ENCODE measurements around the gene PLN. TPM values are rescaled to one million over a fixed set of nuclear protein-coding genes. Genes with fewer than 3 reads are reported as not detected.

Gene PLN
- total RNA-seq, 4 donors from 2014 or later, result 11.0 to 13.6 (median 12.2) TPM

- peaks cover 0 to 5% (median 2%) of the 10 kb centered on the region in 4 donors for H3K9me3 ChIP-seq
- DNase-seq (ENCODE audit: low spot score in 2 of 2), result no peak
- H3K36me3 ChIP-seq, result peaks cover 0 to 18% (median 0%) of the 10 kb centered on the region in 3 donors
- WGBS, 2 donors, result 84 to 90% methylated on average over 4 of the region's 4 CpGs
- H3K27ac ChIP-seq, result no peak overlapping the region
- H3K27me3 ChIP-seq, result no peaks in the 10 kb centered on the region
- peaks cover 0 to 32% (median 0%) of the 10 kb centered on the region in 4 donors for H3K4me1 ChIP-seq
- TF ChIP-seq EP300 (IDR thresholded peaks at IDR 0.05) (no peak), POLR2A (IDR thresholded peaks at IDR 0.05) (no peak)
- TF ChIP-seq, protein P1, sequence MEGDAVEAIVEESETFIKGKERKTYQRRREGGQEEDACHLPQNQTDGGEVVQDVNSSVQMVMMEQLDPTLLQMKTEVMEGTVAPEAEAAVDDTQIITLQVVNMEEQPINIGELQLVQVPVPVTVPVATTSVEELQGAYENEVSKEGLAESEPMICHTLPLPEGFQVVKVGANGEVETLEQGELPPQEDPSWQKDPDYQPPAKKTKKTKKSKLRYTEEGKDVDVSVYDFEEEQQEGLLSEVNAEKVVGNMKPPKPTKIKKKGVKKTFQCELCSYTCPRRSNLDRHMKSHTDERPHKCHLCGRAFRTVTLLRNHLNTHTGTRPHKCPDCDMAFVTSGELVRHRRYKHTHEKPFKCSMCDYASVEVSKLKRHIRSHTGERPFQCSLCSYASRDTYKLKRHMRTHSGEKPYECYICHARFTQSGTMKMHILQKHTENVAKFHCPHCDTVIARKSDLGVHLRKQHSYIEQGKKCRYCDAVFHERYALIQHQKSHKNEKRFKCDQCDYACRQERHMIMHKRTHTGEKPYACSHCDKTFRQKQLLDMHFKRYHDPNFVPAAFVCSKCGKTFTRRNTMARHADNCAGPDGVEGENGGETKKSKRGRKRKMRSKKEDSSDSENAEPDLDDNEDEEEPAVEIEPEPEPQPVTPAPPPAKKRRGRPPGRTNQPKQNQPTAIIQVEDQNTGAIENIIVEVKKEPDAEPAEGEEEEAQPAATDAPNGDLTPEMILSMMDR (IDR thresholded peaks at IDR 0.05), result no peak
- no peak overlapping the region for H3K4me3 ChIP-seq
Measured at GRCh38 chr6:118525913-118526780, 21.9 kb upstream of the PLN start.

DNA sequence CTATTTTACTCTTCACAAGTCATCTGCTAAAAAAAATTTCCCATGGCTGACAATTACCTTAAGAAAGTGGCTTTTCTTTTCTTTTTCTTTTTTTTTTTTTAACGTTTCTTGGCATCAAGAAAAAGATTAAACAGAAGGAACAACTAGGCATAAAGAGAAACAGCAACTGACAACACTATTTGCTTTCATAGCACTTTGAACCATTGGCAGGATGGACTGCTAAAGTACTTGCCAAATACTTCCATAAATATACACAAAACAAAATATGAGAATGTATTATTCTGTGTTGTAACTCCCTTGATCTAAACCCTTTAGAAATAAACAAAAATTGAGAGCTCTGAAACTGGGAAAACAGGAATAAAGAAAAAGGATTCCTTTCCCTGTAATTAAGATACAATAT is 20.0 kb upstream of the PLN start:
- WGBS, 2 donors, result 8 to 21% methylated on average over 1 of the region's 1 CpG
- Histone ChIP-seq H3K27ac (peak overlapping the region in 1 of 4 donors; percentile 37), H3K9me3 (peaks cover 0 to 6% (median 3%) of the 10 kb centered on the region in 4 donors), H3K36me3 (peaks cover 0 to 5% (median 0%) of the 10 kb centered on the region in 3 donors), H3K27me3 (no peaks in the 10 kb centered on the region), H3K4me3 (no peak overlapping the region), H3K4me1 (peaks cover 0 to 32% (median 0%) of the 10 kb centered on the region in 4 donors)
- DNase-seq (ENCODE audit: low spot score in 2 of 2), result no peak
- TF ChIP-seq, protein P1 (IDR thresholded peaks at IDR 0.05), result no peak
- TF ChIP-seq EP300 (IDR thresholded peaks at IDR 0.05) (no peak), POLR2A (IDR thresholded peaks at IDR 0.05) (no peak)

- H3K36me3 ChIP-seq, result peaks cover 0 to 5% (median 0%) of the 10 kb centered on the region in 3 donors
- no peak overlapping the region for H3K4me3 ChIP-seq
- DNase-seq (ENCODE audit: low spot score in 2 of 2), result no peak
- H3K4me1 ChIP-seq, result peaks cover 0 to 28% (median 0%) of the 10 kb centered on the region in 4 donors
- no peak overlapping the region for H3K27ac ChIP-seq
- no peaks in the 10 kb centered on the region for H3K27me3 ChIP-seq
- peaks cover 0 to 6% (median 3%) of the 10 kb centered on the region in 4 donors for H3K9me3 ChIP-seq
- TF ChIP-seq, protein P1 (IDR thresholded peaks at IDR 0.05), result no peak
- TF ChIP-seq POLR2A (IDR thresholded peaks at IDR 0.05) (no peak), EP300 (IDR thresholded peaks at IDR 0.05) (no peak)
- 94 to 95% methylated on average over 2 of the region's 2 CpGs for WGBS, 2 donors
Measured at GRCh38 chr6:118529756-118530155, 18.3 kb upstream of the PLN start.

DNA sequence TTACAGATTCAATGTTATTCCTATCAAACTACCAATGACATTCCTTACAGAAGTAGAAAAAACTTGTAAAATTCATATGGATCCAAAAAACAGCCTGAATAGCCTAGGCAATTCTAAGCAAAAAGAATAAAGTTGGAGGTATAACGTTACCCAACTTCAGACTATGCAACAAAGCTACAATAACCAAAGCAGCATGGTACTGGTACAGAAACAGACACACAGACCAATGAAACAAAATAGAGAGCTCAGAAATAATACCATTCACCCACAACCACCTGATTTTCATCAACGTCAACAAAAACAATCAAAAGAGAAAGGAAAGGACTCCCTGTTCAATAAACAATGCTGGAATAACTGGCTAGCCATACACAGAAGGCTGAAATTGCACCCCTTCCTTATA is 17.2 kb upstream of the PLN start:
- no peak overlapping the region for H3K4me3 ChIP-seq
- H3K4me1 ChIP-seq, result peaks cover 0 to 21% (median 0%) of the 10 kb centered on the region in 4 donors
- TF ChIP-seq, protein P1 (IDR thresholded peaks at IDR 0.05), result no peak
- TF ChIP-seq POLR2A (IDR thresholded peaks at IDR 0.05) (no peak), EP300 (IDR thresholded peaks at IDR 0.05) (no peak)
- H3K9me3 ChIP-seq, result peaks cover 0 to 6% (median 3%) of the 10 kb centered on the region in 4 donors
- no peak for DNase-seq (ENCODE audit: low spot score in 2 of 2)
- peaks cover 0 to 8% (median 0%) of the 10 kb centered on the region in 3 donors for H3K36me3 ChIP-seq
- H3K27me3 ChIP-seq, result no peaks in the 10 kb centered on the region
- no peak overlapping the region for H3K27ac ChIP-seq
- 95 to 97% methylated on average over 2 of the region's 2 CpGs for WGBS, 2 donors

Data from tibial nerve (tissue), 4 donors.